DND-41 (cell line): Measurements from ENCODE around the gene ZC3H11A.

Source experiments
- ATAC-seq: fragments of 200-7000 bp; cut with Tn5 transposase; 3 replicates; pipeline ENCODE4 v1.9.1; 2021; ENCODE audit warnings: low read depth; ENCODE audit not compliant: insufficient read depth
- DNase-seq: peaks from one replicate; pipeline ENCODE4 v3.0.0-alpha.2; 2020
- H2AFZ ChIP-seq: 2 replicates; pipeline ENCODE4 v1.6.0; 2012; ENCODE audit warnings: low read depth, low read length
- H3K27ac ChIP-seq: 2 replicates; pipeline ENCODE4 v1.5.1; 2012; ENCODE audit warnings: low read length, inconsistent platforms
- H3K27me3 ChIP-seq: fragments of 200-600 bp; sonication (generic); 2 replicates; pipeline ENCODE4 v1.6.0; 2012; ENCODE audit warnings: low read length, mild to moderate bottlenecking, inconsistent platforms; ENCODE audit not compliant: insufficient read depth, poor library complexity
- H3K36me3 ChIP-seq: 2 replicates; pipeline ENCODE4 v1.5.1; 2012; ENCODE audit warnings: low read length, inconsistent platforms; ENCODE audit not compliant: insufficient read depth
- H3K4me1 ChIP-seq: 2 replicates; pipeline ENCODE4 v1.5.1; 2012; ENCODE audit warnings: mild to moderate bottlenecking, low read length; ENCODE audit not compliant: insufficient read depth
- H3K4me2 ChIP-seq: 2 replicates; pipeline ENCODE4 v1.6.0; 2012; ENCODE audit warnings: mild to moderate bottlenecking, moderate library complexity, low read length, inconsistent platforms; ENCODE audit not compliant: insufficient read depth
- H3K4me3 ChIP-seq, 2 experiments: fragments of 200-600 bp in 1 of 2; shearing (Covaris generic) in 1 of 2; 2 replicates each; pipeline ENCODE4 v1.5.1; 2012 to 2016; ENCODE audit warnings: inconsistent platforms in 2 of 2, low read length in 2 of 2, mild to moderate bottlenecking in 2 of 2, low read depth in 1 of 2, moderate library complexity in 1 of 2
- H3K79me2 ChIP-seq: 2 replicates; pipeline ENCODE4 v1.6.0; 2012; ENCODE audit warnings: low read length, inconsistent platforms; ENCODE audit not compliant: insufficient read depth
- H3K9ac ChIP-seq: 2 replicates; pipeline ENCODE4 v1.6.0; 2012; ENCODE audit warnings: low read depth, mild to moderate bottlenecking, inconsistent platforms, low read length, moderate library complexity
- H3K9me3 ChIP-seq: 2 replicates; pipeline ENCODE4 v1.5.1; 2012; ENCODE audit warnings: low read length, moderate library complexity, mild to moderate bottlenecking, inconsistent platforms; ENCODE audit not compliant: insufficient read depth, severe bottlenecking
- H4K20me1 ChIP-seq: 2 replicates; pipeline ENCODE4 v1.6.0; 2012; ENCODE audit warnings: low read length; ENCODE audit not compliant: insufficient read depth
- EZH2 ChIP-seq: IDR thresholded peaks from 3 replicates; pipeline ENCODE4 v1.6.1; 2012; ENCODE audit warnings: borderline replicate concordance, low read depth, mild to moderate bottlenecking, moderate library complexity, low read length, inconsistent platforms; ENCODE audit not compliant: severe bottlenecking
- TF ChIP-seq, protein P1 (sequence below): IDR thresholded peaks from 2 replicates; pipeline ENCODE4 v1.5.1; 2012; ENCODE audit warnings: borderline replicate concordance, low read length, moderate library complexity, mild to moderate bottlenecking; ENCODE audit not compliant: poor library complexity, severe bottlenecking; ENCODE audit errors: extremely low read depth

Gene ZC3H11A

GRCh38 chr1:203772836-203773235 lies 22.6 kb upstream of the ZC3H11A start:
- no peak for TF ChIP-seq EZH2
- TF ChIP-seq, protein P1, sequence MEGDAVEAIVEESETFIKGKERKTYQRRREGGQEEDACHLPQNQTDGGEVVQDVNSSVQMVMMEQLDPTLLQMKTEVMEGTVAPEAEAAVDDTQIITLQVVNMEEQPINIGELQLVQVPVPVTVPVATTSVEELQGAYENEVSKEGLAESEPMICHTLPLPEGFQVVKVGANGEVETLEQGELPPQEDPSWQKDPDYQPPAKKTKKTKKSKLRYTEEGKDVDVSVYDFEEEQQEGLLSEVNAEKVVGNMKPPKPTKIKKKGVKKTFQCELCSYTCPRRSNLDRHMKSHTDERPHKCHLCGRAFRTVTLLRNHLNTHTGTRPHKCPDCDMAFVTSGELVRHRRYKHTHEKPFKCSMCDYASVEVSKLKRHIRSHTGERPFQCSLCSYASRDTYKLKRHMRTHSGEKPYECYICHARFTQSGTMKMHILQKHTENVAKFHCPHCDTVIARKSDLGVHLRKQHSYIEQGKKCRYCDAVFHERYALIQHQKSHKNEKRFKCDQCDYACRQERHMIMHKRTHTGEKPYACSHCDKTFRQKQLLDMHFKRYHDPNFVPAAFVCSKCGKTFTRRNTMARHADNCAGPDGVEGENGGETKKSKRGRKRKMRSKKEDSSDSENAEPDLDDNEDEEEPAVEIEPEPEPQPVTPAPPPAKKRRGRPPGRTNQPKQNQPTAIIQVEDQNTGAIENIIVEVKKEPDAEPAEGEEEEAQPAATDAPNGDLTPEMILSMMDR = no peak
- no peak for DNase-seq
- no peak overlapping the region for H3K4me3 ChIP-seq
- H3K9ac ChIP-seq = no peak overlapping the region
- H3K27me3 ChIP-seq = no peaks in the 10 kb centered on the region
- H2AFZ ChIP-seq = no peak overlapping the region
- no peaks in the 10 kb centered on the region for H3K79me2 ChIP-seq
- no peak overlapping the region for H3K4me2 ChIP-seq
- H3K36me3 ChIP-seq = peaks cover 28% of the 10 kb centered on the region
- no peak overlapping the region for H3K27ac ChIP-seq
- H4K20me1 ChIP-seq = no peaks in the 10 kb centered on the region
- peaks cover 8% of the 10 kb centered on the region for H3K4me1 ChIP-seq
- ATAC-seq = no peak
- H3K9me3 ChIP-seq = no peaks in the 10 kb centered on the region

GRCh38 chr1:203776636-203777035 lies 18.8 kb upstream of the ZC3H11A start:
- peaks cover 26% of the 10 kb centered on the region for H3K36me3 ChIP-seq
- H3K9ac ChIP-seq = no peak overlapping the region
- H3K4me1 ChIP-seq = no peaks in the 10 kb centered on the region
- H3K79me2 ChIP-seq = no peaks in the 10 kb centered on the region
- H3K27me3 ChIP-seq = no peaks in the 10 kb centered on the region
- TF ChIP-seq, protein P1 = peak; percentile 36
- TF ChIP-seq EZH2 = no peak
- H3K9me3 ChIP-seq = no peaks in the 10 kb centered on the region
- H3K4me3 ChIP-seq = no peak overlapping the region
- no peak overlapping the region for H3K4me2 ChIP-seq
- H2AFZ ChIP-seq = no peak overlapping the region
- no peak overlapping the region for H3K27ac ChIP-seq
- no peak for DNase-seq
- H4K20me1 ChIP-seq = no peaks in the 10 kb centered on the region
- ATAC-seq = no peak

GRCh38 chr1:203777596-203777995 lies 17.8 kb upstream of the ZC3H11A start:
- H4K20me1 ChIP-seq = no peaks in the 10 kb centered on the region
- no peak overlapping the region for H3K4me3 ChIP-seq
- H2AFZ ChIP-seq = no peak overlapping the region
- DNase-seq (no peak), ATAC-seq (no peak)
- H3K27me3 ChIP-seq = no peaks in the 10 kb centered on the region
- no peaks in the 10 kb centered on the region for H3K9me3 ChIP-seq
- no peaks in the 10 kb centered on the region for H3K79me2 ChIP-seq
- H3K4me1 ChIP-seq = no peaks in the 10 kb centered on the region
- no peak overlapping the region for H3K4me2 ChIP-seq
- H3K9ac ChIP-seq = no peak overlapping the region
- H3K27ac ChIP-seq = no peak overlapping the region
- TF ChIP-seq, protein P1 = no peak
- TF ChIP-seq EZH2 = no peak
- H3K36me3 ChIP-seq = peaks cover 19% of the 10 kb centered on the region

GRCh38 chr1:203778146-203778545 lies 17.3 kb upstream of the ZC3H11A start:
- no peaks in the 10 kb centered on the region for H4K20me1 ChIP-seq
- H3K9ac ChIP-seq = no peak overlapping the region
- TF ChIP-seq, protein P1 = no peak
- TF ChIP-seq EZH2 = no peak
- no peak overlapping the region for H3K4me3 ChIP-seq
- H3K27ac ChIP-seq = no peak overlapping the region
- H3K79me2 ChIP-seq = no peaks in the 10 kb centered on the region
- H3K4me1 ChIP-seq = no peaks in the 10 kb centered on the region
- no peak overlapping the region for H2AFZ ChIP-seq
- no peak for DNase-seq
- H3K36me3 ChIP-seq = peaks cover 16% of the 10 kb centered on the region
- ATAC-seq = no peak
- no peaks in the 10 kb centered on the region for H3K9me3 ChIP-seq
- H3K27me3 ChIP-seq = no peaks in the 10 kb centered on the region
- no peak overlapping the region for H3K4me2 ChIP-seq
